GM13977 (cell line): ENCODE results near the gene CHCHD10.

ENCODE experiments used
- DNase-seq: peaks from one replicate; pipeline ENCODE4 v3.0.0; 2012; ENCODE audit warnings: low spot score
- in situ Hi-C: fragments of 300-500 bp; cut with MboI; formaldehyde crosslinking; loops from one replicate; pipeline ENCODE4 v1.12.0; 2022; ENCODE audit warnings: low sequenced_read_pairs, low pct_unique_long_range_greater_than_20kb, mixed read lengths, inconsistent platforms; ENCODE audit not compliant: unreplicated experiment
- TF ChIP-seq, protein P1 (sequence below): IDR thresholded peaks from 2 replicates; pipeline ENCODE4 v1.5.1; 2012; ENCODE audit warnings: mild to moderate bottlenecking, control low read depth; ENCODE audit not compliant: insufficient read depth; ENCODE audit errors: extremely low read depth, missing control alignments

Gene CHCHD10

DNA sequence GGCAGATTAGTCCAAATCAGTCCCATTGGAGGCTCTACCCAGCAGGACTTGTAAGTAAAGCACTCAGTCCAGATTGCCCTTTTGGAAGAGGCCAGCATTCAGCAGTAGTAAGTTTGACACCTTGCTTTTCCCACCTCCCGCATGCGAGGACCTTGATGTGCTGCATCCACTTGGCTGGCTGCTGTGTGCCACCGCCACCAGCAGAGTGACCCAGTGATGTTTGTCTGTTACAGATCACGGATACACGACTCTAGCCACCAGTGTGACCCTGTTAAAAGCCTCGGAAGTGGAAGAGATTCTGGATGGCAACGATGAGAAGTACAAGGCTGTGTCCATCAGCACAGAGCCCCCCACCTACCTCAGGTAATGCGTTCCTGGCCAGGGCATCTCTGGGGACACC, 25.6 kb upstream of the CHCHD10 start:
- TF ChIP-seq, protein P1, sequence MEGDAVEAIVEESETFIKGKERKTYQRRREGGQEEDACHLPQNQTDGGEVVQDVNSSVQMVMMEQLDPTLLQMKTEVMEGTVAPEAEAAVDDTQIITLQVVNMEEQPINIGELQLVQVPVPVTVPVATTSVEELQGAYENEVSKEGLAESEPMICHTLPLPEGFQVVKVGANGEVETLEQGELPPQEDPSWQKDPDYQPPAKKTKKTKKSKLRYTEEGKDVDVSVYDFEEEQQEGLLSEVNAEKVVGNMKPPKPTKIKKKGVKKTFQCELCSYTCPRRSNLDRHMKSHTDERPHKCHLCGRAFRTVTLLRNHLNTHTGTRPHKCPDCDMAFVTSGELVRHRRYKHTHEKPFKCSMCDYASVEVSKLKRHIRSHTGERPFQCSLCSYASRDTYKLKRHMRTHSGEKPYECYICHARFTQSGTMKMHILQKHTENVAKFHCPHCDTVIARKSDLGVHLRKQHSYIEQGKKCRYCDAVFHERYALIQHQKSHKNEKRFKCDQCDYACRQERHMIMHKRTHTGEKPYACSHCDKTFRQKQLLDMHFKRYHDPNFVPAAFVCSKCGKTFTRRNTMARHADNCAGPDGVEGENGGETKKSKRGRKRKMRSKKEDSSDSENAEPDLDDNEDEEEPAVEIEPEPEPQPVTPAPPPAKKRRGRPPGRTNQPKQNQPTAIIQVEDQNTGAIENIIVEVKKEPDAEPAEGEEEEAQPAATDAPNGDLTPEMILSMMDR, result no peak
- in situ Hi-C loops, result no loop called here
- no peak for DNase-seq

DNA sequence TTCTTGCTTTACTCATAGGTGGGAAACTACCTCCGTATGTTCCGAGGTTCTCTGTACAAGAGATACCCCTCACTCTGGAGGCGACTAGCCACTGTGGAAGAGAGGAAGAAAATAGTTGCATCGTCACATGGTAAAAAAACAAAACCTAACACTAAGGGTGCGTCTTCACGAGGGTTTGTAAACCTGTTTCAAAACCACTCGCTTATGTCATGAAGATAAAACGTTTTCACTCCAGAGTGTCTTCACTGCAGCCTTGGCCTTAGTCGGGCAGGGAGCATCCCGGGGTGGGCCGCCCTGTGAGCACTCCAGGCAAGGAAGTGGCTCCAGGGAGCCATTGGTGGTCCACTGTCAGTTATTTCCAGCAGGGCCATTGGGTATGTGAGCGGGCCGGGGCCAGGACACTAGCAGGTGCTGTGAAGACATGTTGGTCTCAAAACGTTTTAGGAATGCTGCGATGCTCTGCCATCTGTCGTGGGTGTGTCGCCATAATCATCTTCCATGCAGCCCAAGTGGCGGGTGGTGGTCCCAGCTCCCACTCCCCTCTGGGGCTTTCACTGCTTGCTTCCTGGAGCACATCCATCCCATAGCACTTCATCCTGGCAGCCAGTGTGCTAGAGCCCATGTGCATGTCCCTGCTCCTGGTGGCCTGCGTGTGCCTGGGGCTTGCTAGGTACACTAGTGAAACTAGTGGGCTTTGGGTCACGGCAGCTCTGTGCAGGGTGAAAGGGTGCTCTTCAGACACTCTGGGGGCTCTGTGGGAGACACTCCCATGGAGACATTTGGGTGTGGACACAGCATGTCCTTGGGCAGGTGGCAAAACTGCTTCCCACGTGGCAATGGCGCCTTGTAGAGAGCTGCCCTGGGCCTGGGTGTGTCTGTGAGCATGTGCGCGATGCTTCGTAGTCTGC, 24.2 kb upstream of the CHCHD10 start:
- in situ Hi-C loops, result no loop called here
- no peak for DNase-seq
- TF ChIP-seq, protein P1, result no peak

DNA sequence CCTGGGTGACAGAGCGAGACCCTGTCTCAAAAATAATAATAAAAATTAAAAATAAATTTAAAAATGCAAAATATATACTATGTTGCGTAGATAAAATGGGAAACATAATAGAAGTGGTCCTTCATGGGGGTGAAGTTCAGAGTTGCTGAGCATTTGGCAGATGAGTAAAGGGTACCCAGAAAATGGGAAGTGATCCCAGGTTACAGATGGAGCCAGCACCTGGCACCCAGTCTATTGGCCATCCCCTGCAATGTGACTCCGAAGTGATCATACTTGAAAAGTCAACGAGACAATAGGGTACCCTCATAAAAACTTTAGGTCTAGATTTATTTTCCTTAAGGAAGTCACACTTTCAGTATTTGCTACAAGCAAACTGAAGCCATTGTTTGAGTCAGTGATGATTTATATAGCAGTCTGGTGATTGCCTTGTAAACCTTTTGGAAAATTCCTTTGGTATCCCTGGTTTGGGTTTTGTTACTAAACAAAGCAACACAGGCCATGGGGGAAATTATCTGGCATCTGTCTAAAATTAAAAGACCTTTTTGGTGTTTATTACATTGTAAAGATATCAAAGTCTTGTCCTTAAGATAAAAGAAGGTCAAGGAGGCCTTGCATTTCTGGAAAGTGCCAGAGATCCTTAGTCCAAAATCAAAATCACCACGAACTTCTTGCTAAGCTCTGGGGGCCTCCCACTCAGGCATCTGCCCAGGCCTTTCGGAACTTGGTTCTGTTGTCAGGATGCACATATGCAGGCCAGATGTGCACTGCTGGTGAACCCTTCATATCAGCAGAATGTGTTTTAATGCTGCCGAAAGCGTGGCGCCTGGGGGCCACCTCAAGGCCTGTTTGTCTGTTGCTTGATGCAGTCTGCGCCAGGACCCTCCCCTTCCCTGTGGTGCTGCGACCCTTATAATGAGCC, 23.3 kb upstream of the CHCHD10 start:
- in situ Hi-C loops, result no loop called here
- no peak for DNase-seq

DNA sequence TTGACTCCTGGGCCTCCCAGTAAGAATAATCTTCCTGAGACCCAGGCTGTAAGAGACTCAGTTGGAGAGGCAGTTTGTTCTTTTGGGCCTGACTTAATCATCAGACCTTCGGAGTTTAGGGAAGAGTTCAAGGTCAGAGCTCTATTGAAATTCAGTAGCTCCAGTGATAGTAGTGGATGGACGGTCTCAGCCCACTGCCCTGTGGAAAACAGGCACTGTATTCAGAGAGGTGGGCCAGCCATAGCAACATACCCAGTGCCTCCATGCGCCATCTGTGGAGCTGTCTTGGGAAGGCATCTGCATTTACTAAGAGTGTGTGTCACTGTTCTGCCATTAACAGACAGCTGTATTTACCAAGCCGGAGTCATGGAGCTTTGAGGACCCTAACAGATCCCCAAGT, 21.9 kb upstream of the CHCHD10 start:
- DNase-seq, result no peak
- TF ChIP-seq, protein P1, result no peak
- in situ Hi-C loops, result no loop called here

More for the DNA sequence above, 23.3 kb upstream of the CHCHD10 start:
- TF ChIP-seq, protein P1, result no peak

DNA sequence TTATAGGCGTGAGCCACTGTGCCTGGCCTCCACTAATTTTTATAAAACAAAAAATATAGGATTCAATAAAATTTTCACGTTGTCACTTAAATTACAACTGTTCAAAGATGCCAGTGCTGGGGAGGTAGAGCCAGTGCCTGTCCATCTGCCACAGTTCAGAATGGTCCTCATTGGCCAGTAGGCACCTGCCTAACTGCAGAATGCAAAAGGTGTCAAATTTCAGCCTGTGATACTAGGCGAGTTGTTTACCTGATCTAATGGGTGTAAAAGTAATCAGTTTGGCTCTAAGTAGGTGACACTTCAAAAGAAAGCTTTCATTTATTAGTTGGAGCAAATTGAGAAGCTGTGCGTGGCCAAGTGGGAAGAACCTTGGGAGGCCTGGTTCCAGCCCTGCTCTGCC, 21.3 kb upstream of the CHCHD10 start:
- DNase-seq, result no peak
- in situ Hi-C loops, result no loop called here
- TF ChIP-seq, protein P1, result no peak

DNA sequence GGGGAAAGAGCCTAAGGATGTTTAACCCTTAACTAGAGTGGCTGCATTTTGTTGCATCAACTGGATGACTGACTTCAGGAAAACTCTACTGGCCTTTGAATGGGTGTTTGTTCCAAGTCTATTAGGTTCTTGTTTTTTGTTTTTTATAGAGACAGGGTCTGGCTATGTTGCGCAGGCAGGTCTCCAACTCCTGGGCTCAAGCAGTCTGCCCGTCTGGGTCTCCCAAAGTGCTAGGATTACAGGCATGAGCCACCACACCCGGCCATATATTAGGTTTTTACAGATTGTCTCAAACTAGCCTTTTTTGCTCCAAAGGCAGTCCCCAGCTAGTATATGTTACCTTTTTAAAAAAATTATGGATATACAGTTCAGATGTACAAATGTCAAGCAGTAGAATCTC, 20.1 kb upstream of the CHCHD10 start:
- in situ Hi-C loops, result no loop called here
- no peak for DNase-seq
- TF ChIP-seq, protein P1, result no peak
